OCI-LY7 (cell line): Measurements from ENCODE around the gene PAQR6.

Experiments used
- CTCF ChIP-seq: fragments of 200-600 bp; sonication (generic); conservative IDR thresholded peaks from 2 replicates; pipeline ENCODE4 v1.5.1; 2014; ENCODE audit warnings: mild to moderate bottlenecking, antibody characterized with exemption, low read length, moderate library complexity, mixed read lengths
- EZH2phosphoT487 ChIP-seq: fragments of 200-600 bp; sonication (generic); IDR thresholded peaks from 2 replicates; pipeline ENCODE4 v1.6.1; 2018; ENCODE audit warnings: low read depth, borderline replicate concordance, mild to moderate bottlenecking, mixed run types, antibody characterized with exemption, low read length, moderate library complexity, mixed read lengths

GRCh38 chr1:156217871-156218270 lies 30.0 kb downstream of the PAQR6 start:
- TF ChIP-seq CTCF (no peak), EZH2phosphoT487 (no peak)
